BLaER1 (cell line): Measurements from ENCODE around the gene TERT.
"Not testable (repeated sequence)": the region's sequence is repeated elsewhere in the genome, so short reads cannot be mapped to it uniquely, and the experiment has no call there.

Experiments
- H3K27ac ChIP-seq: shearing (Covaris generic); formaldehyde crosslinking; 2 replicates; pipeline ENCODE4 v1.8.1; 2022
- H3K27me3 ChIP-seq: shearing (Covaris generic); formaldehyde crosslinking; 2 replicates; pipeline ENCODE4 v1.8.1; 2022
- H3K36me3 ChIP-seq: shearing (Covaris generic); formaldehyde crosslinking; 2 replicates; pipeline ENCODE4 v1.8.1; 2022
- H3K4me1 ChIP-seq: shearing (Covaris generic); formaldehyde crosslinking; 2 replicates; pipeline ENCODE4 v1.8.1; 2022
- H3K4me2 ChIP-seq: shearing (Covaris generic); formaldehyde crosslinking; 2 replicates; pipeline ENCODE4 v1.8.1; 2022
- H3K4me3 ChIP-seq: shearing (Covaris generic); formaldehyde crosslinking; 2 replicates; pipeline ENCODE4 v1.8.1; 2022
- H3K9ac ChIP-seq: shearing (Covaris generic); formaldehyde crosslinking; 2 replicates; pipeline ENCODE4 v1.8.1; 2022
- H3K9me3 ChIP-seq: shearing (Covaris generic); formaldehyde crosslinking; 2 replicates; pipeline ENCODE4 v1.8.1; 2022
- H4K20me1 ChIP-seq: shearing (Covaris generic); formaldehyde crosslinking; 2 replicates; pipeline ENCODE4 v1.8.1; 2022
- Cebpa-rat ChIP-seq: shearing (Covaris generic); IDR thresholded peaks from 2 replicates; pipeline ENCODE4 v1.8.1; 2022

The TERT gene

GRCh38 chr5:1294835-1295649 lies at the start of gene TERT:
TSS of gene TERT (minus strand) at chr5:1295068. CDS start at chr5:1294989, 79 bp downstream.
- Histone ChIP-seq H4K20me1 (peaks cover 40% of the 10 kb centered on the region), H3K4me2 (peak within 1 kb of the TSS; percentile 100), H3K36me3 (peaks cover 30% of the 10 kb centered on the region), H3K27ac (peak within 1 kb of the TSS; percentile 92), H3K4me1 (peaks cover 82% of the 10 kb centered on the region), H3K9me3 (no peaks in the 10 kb centered on the region; the same call in 1 of the 2 replicates), H3K4me3 (peak within 1 kb of the TSS; percentile 74), H3K9ac (peak within 1 kb of the TSS; percentile 88), H3K27me3 (no peaks in the 10 kb centered on the region)
- no peak for TF ChIP-seq Cebpa-rat

GRCh38 chr5:1343931-1344901 lies 49.3 kb upstream of the TERT start:
- Histone ChIP-seq H3K27me3 (no peaks in the 10 kb centered on the region), H3K9me3 (no peaks in the 10 kb centered on the region), H3K4me3 (peak overlapping the region; percentile 91), H3K9ac (peak overlapping the region; percentile 88), H3K4me2 (peak overlapping the region; percentile 96), H3K36me3 (peaks cover 44% of the 10 kb centered on the region), H3K4me1 (peaks cover 69% of the 10 kb centered on the region), H3K27ac (peak overlapping the region; percentile 89), H4K20me1 (peaks cover 51% of the 10 kb centered on the region)
- no peak for TF ChIP-seq Cebpa-rat

GRCh38 chr5:1343315-1343751 lies 48.5 kb upstream of the TERT start:
- H3K4me2 ChIP-seq = peak overlapping the region; percentile 96
- H3K9ac ChIP-seq = peak overlapping the region; percentile 88
- H3K27me3 ChIP-seq = no peaks in the 10 kb centered on the region
- peaks cover 66% of the 10 kb centered on the region for H3K4me1 ChIP-seq
- no peak overlapping the region for H3K27ac ChIP-seq
- TF ChIP-seq Cebpa-rat = no peak
- peak overlapping the region; percentile 91 for H3K4me3 ChIP-seq
- H4K20me1 ChIP-seq = peaks cover 60% of the 10 kb centered on the region
- H3K9me3 ChIP-seq = no peaks in the 10 kb centered on the region
- peaks cover 53% of the 10 kb centered on the region for H3K36me3 ChIP-seq

- H3K9me3 ChIP-seq, H3K27ac ChIP-seq, H3K4me3 ChIP-seq, H3K27me3 ChIP-seq: not testable (repeated sequence)
- peaks cover 66% of the 10 kb centered on the region for H4K20me1 ChIP-seq
- peaks cover 59% of the 10 kb centered on the region for H3K36me3 ChIP-seq
- H3K4me2 ChIP-seq = peak overlapping the region; percentile 96
- peak overlapping the region; percentile 88; the same call in 1 of the 2 replicates for H3K9ac ChIP-seq
- peaks cover 66% of the 10 kb centered on the region for H3K4me1 ChIP-seq
Measured at GRCh38 chr5:1342711-1343110, 47.8 kb upstream of the TERT start.

GRCh38 chr5:1342268-1342667 lies 47.4 kb upstream of the TERT start:
- no peak for TF ChIP-seq Cebpa-rat
- Histone ChIP-seq H3K4me1 (peaks cover 66% of the 10 kb centered on the region), H3K4me2 (peak overlapping the region; percentile 96; the same call in 1 of the 2 replicates), H3K27ac (no peak overlapping the region), H3K27me3 (no peaks in the 10 kb centered on the region), H3K9me3 (no peaks in the 10 kb centered on the region), H4K20me1 (peaks cover 71% of the 10 kb centered on the region), H3K9ac (no peak overlapping the region), H3K36me3 (peaks cover 63% of the 10 kb centered on the region), H3K4me3 (no peak overlapping the region)

- no peak for TF ChIP-seq Cebpa-rat
- H3K9me3 ChIP-seq = no peaks in the 10 kb centered on the region
- no peak overlapping the region for H3K4me2 ChIP-seq
- peaks cover 66% of the 10 kb centered on the region for H3K4me1 ChIP-seq
- no peaks in the 10 kb centered on the region for H3K27me3 ChIP-seq
- H3K36me3 ChIP-seq = peaks cover 67% of the 10 kb centered on the region
- H3K4me3 ChIP-seq = no peak overlapping the region
- no peak overlapping the region for H3K27ac ChIP-seq
- no peak overlapping the region for H3K9ac ChIP-seq
- H4K20me1 ChIP-seq = peaks cover 75% of the 10 kb centered on the region
Measured at GRCh38 chr5:1341863-1342262, 47.0 kb upstream of the TERT start.

- peaks cover 95% of the 10 kb centered on the region for H4K20me1 ChIP-seq
- not testable (repeated sequence) for H3K9ac ChIP-seq, H3K27me3 ChIP-seq, H3K27ac ChIP-seq, H3K4me3 ChIP-seq, H3K9me3 ChIP-seq, H3K4me2 ChIP-seq
- H3K36me3 ChIP-seq = peaks cover 87% of the 10 kb centered on the region
- peaks cover 72% of the 10 kb centered on the region for H3K4me1 ChIP-seq
Measured at GRCh38 chr5:1339818-1340210, 44.9 kb upstream of the TERT start.

GRCh38 chr5:1339139-1339817 lies 44.4 kb upstream of the TERT start:
- not testable (repeated sequence) for H3K4me2 ChIP-seq, H3K27me3 ChIP-seq, H3K9me3 ChIP-seq, H3K4me3 ChIP-seq, H3K9ac ChIP-seq, H3K27ac ChIP-seq
- H3K4me1 ChIP-seq = peaks cover 72% of the 10 kb centered on the region
- peaks cover 93% of the 10 kb centered on the region for H3K36me3 ChIP-seq
- peaks cover 99% of the 10 kb centered on the region for H4K20me1 ChIP-seq

GRCh38 chr5:1338506-1339070 lies 43.7 kb upstream of the TERT start:
- H3K36me3 ChIP-seq = peaks cover 99% of the 10 kb centered on the region
- H3K4me2 ChIP-seq = no peak overlapping the region
- no peak overlapping the region for H3K27ac ChIP-seq
- no peak for TF ChIP-seq Cebpa-rat
- peaks cover 99% of the 10 kb centered on the region for H4K20me1 ChIP-seq
- H3K4me1 ChIP-seq = peaks cover 67% of the 10 kb centered on the region
- H3K9ac ChIP-seq = no peak overlapping the region
- no peaks in the 10 kb centered on the region for H3K27me3 ChIP-seq
- no peaks in the 10 kb centered on the region for H3K9me3 ChIP-seq
- no peak overlapping the region for H3K4me3 ChIP-seq
